HG03097 (cell line): Measurements from ENCODE around the gene PIGQ.

ENCODE experiments used
- ATAC-seq: cut with Tn5 transposase; IDR thresholded peaks from one replicate; pipeline ENCODE4 v1.9.1; 2021; ENCODE audit not compliant: unreplicated experiment, low FRiP score

Gene PIGQ

GRCh38 chr16:625117-625976 lies 55.6 kb downstream of the PIGQ start:
- no peak for ATAC-seq

GRCh38 chr16:625977-626765 lies 56.4 kb downstream of the PIGQ start:
- no peak for ATAC-seq

GRCh38 chr16:626787-627453 lies 57.2 kb downstream of the PIGQ start:
- no peak for ATAC-seq

- ATAC-seq: no peak
Observed at GRCh38 chr16:627454-628239, 57.9 kb downstream of the PIGQ start.

GRCh38 chr16:628321-629061 lies 58.7 kb downstream of the PIGQ start:
- no peak for ATAC-seq

- ATAC-seq: no peak
Observed at GRCh38 chr16:629185-629832, 59.5 kb downstream of the PIGQ start.

GRCh38 chr16:629833-630248 lies 60.1 kb downstream of the PIGQ start:
- ATAC-seq: no peak

GRCh38 chr16:630249-630814 lies 60.6 kb downstream of the PIGQ start:
- ATAC-seq: no peak

- no peak for ATAC-seq
Observed at GRCh38 chr16:630815-631405, 61.1 kb downstream of the PIGQ start, which contains the start of gene WFIKKN1. TSS of gene WFIKKN1 (plus strand) at chr16:630985. CDS start at chr16:631254, 269 bp downstream.

GRCh38 chr16:631808-632358 lies 62.1 kb downstream of the PIGQ start:
- ATAC-seq: no peak

GRCh38 chr16:632486-633335 lies 62.9 kb downstream of the PIGQ start:
- no peak for ATAC-seq

GRCh38 chr16:633336-634050 lies 63.7 kb downstream of the PIGQ start:
- no peak for ATAC-seq
